ES-I3 (cell line): Measurements from ENCODE around the gene SLC35F3.

ENCODE experiments used
- H3K36me3 ChIP-seq: 2 replicates; pipeline ENCODE4 v1.6.1; 2013; ENCODE audit warnings: mild to moderate bottlenecking, low read length, control low read depth, moderate library complexity; ENCODE audit not compliant: insufficient read depth
- H3K4me1 ChIP-seq: 2 replicates; pipeline ENCODE4 v1.6.1; 2013; ENCODE audit warnings: mild to moderate bottlenecking, control low read depth, low read length; ENCODE audit not compliant: insufficient read depth
- H3K9ac ChIP-seq: 2 replicates; pipeline ENCODE4 v1.6.1; 2013; ENCODE audit warnings: low read depth, mild to moderate bottlenecking, low read length, moderate library complexity
- H3K9me3 ChIP-seq: 2 replicates; pipeline ENCODE4 v1.6.1; 2013; ENCODE audit warnings: mild to moderate bottlenecking, low read length, moderate library complexity; ENCODE audit not compliant: control insufficient read depth, insufficient read depth

The SLC35F3 gene

GRCh38 chr1:233972563-233972950 is 68.1 kb downstream of the SLC35F3 start:
- no peak overlapping the region for H3K9ac ChIP-seq
- no peaks in the 10 kb centered on the region for H3K9me3 ChIP-seq
- H3K36me3 ChIP-seq, result no peaks in the 10 kb centered on the region
- H3K4me1 ChIP-seq, result no peaks in the 10 kb centered on the region

- Histone ChIP-seq H3K9me3 (no peaks in the 10 kb centered on the region), H3K36me3 (no peaks in the 10 kb centered on the region), H3K4me1 (no peaks in the 10 kb centered on the region), H3K9ac (no peak overlapping the region)
Measured at GRCh38 chr1:233972951-233973635, 68.6 kb downstream of the SLC35F3 start.

GRCh38 chr1:233975486-233975885 is 71.0 kb downstream of the SLC35F3 start:
- H3K9ac ChIP-seq, result no peak overlapping the region
- no peaks in the 10 kb centered on the region for H3K4me1 ChIP-seq
- H3K36me3 ChIP-seq, result no peaks in the 10 kb centered on the region
- H3K9me3 ChIP-seq, result no peaks in the 10 kb centered on the region

GRCh38 chr1:233981042-233981675 is 76.7 kb downstream of the SLC35F3 start:
- H3K36me3 ChIP-seq, result no peaks in the 10 kb centered on the region
- no peaks in the 10 kb centered on the region for H3K4me1 ChIP-seq
- no peak overlapping the region for H3K9ac ChIP-seq
- H3K9me3 ChIP-seq, result no peaks in the 10 kb centered on the region

GRCh38 chr1:233982827-233983518 is 78.5 kb downstream of the SLC35F3 start:
- Histone ChIP-seq H3K4me1 (no peaks in the 10 kb centered on the region), H3K36me3 (no peaks in the 10 kb centered on the region), H3K9me3 (no peaks in the 10 kb centered on the region)

GRCh38 chr1:233983811-233984210 is 79.3 kb downstream of the SLC35F3 start:
- no peaks in the 10 kb centered on the region for H3K36me3 ChIP-seq

More at GRCh38 chr1:233982827-233983518, 78.5 kb downstream of the SLC35F3 start:
- H3K9ac ChIP-seq, result no peak overlapping the region

GRCh38 chr1:233988963-233989696 is 84.7 kb downstream of the SLC35F3 start:
- Histone ChIP-seq H3K9ac (no peak overlapping the region), H3K4me1 (0 out of 2 replicates have a peak, but pooled peaks cover 5% of the 10 kb centered on the region), H3K36me3 (no peaks in the 10 kb centered on the region), H3K9me3 (no peaks in the 10 kb centered on the region)

More at GRCh38 chr1:233983811-233984210, 79.3 kb downstream of the SLC35F3 start:
- Histone ChIP-seq H3K9me3 (no peaks in the 10 kb centered on the region), H3K4me1 (no peaks in the 10 kb centered on the region), H3K9ac (no peak overlapping the region)

- Histone ChIP-seq H3K9me3 (no peaks in the 10 kb centered on the region), H3K9ac (no peak overlapping the region), H3K4me1 (0 out of 2 replicates have a peak, but pooled peaks cover 5% of the 10 kb centered on the region), H3K36me3 (no peaks in the 10 kb centered on the region)
Measured at GRCh38 chr1:233990486-233990885, 86.0 kb downstream of the SLC35F3 start.

- Histone ChIP-seq H3K9me3 (no peaks in the 10 kb centered on the region), H3K36me3 (no peaks in the 10 kb centered on the region), H3K4me1 (0 out of 2 replicates have a peak, but pooled peaks cover 5% of the 10 kb centered on the region), H3K9ac (no peak overlapping the region)
Measured at GRCh38 chr1:233993651-233994050, 89.2 kb downstream of the SLC35F3 start.

GRCh38 chr1:233994112-233994511 is 89.6 kb downstream of the SLC35F3 start:
- Histone ChIP-seq H3K9me3 (no peaks in the 10 kb centered on the region), H3K9ac (no peak overlapping the region), H3K4me1 (0 out of 2 replicates have a peak, but pooled peaks cover 5% of the 10 kb centered on the region), H3K36me3 (no peaks in the 10 kb centered on the region)

GRCh38 chr1:233998456-233998855 is 94.0 kb downstream of the SLC35F3 start:
- H3K9ac ChIP-seq, result no peak overlapping the region
- peaks cover 23% of the 10 kb centered on the region; the same call in 1 of the 2 replicates for H3K4me1 ChIP-seq
- no peaks in the 10 kb centered on the region for H3K9me3 ChIP-seq

GRCh38 chr1:233998891-233999290 is 94.4 kb downstream of the SLC35F3 start:
- no peak overlapping the region for H3K9ac ChIP-seq
- peaks cover 19% of the 10 kb centered on the region; the same call in 1 of the 2 replicates for H3K4me1 ChIP-seq

More at GRCh38 chr1:233998456-233998855, 94.0 kb downstream of the SLC35F3 start:
- no peaks in the 10 kb centered on the region for H3K36me3 ChIP-seq

GRCh38 chr1:234000557-234001041 is 96.1 kb downstream of the SLC35F3 start:
- Histone ChIP-seq H3K36me3 (no peaks in the 10 kb centered on the region), H3K9me3 (no peaks in the 10 kb centered on the region), H3K4me1 (peaks cover 25% of the 10 kb centered on the region; the same call in 1 of the 2 replicates), H3K9ac (no peak overlapping the region)

More at GRCh38 chr1:233998891-233999290, 94.4 kb downstream of the SLC35F3 start:
- no peaks in the 10 kb centered on the region for H3K36me3 ChIP-seq
- no peaks in the 10 kb centered on the region for H3K9me3 ChIP-seq

GRCh38 chr1:234001817-234002216 is 97.3 kb downstream of the SLC35F3 start:
- H3K9me3 ChIP-seq, result no peaks in the 10 kb centered on the region
- no peak overlapping the region for H3K9ac ChIP-seq
- peaks cover 26% of the 10 kb centered on the region; the same call in 1 of the 2 replicates for H3K4me1 ChIP-seq
- H3K36me3 ChIP-seq, result no peaks in the 10 kb centered on the region
